Subcutaneous abdominal adipose tissue (tissue), 5 donors: ENCODE results near the gene LUC7L2.
"Not testable (repeated sequence)": the region's sequence is repeated elsewhere in the genome, so short reads cannot be mapped to it uniquely, and the experiment has no call there.

Experiments
- H3K27ac ChIP-seq: one replicate; pipeline ENCODE4 v1.7.0; 2013; ENCODE audit warnings: low read depth, mild to moderate bottlenecking, inconsistent platforms, low read length, moderate library complexity
- H3K27me3 ChIP-seq, 5 donors: one replicate each; pipeline ENCODE4 v1.7.0; 2013; ENCODE audit warnings: low read length in 5 of 5, inconsistent platforms in 1 of 5; ENCODE audit not compliant: control insufficient read depth in 5 of 5, insufficient read depth in 4 of 5
- H3K36me3 ChIP-seq, 5 donors: one replicate each; pipeline ENCODE4 v1.7.0; 2013; ENCODE audit warnings: low read length in 5 of 5; ENCODE audit not compliant: control insufficient read depth in 5 of 5, insufficient read depth in 5 of 5
- H3K4me1 ChIP-seq, 5 donors: one replicate each; pipeline ENCODE4 v1.7.0; 2013; ENCODE audit warnings: low read length in 5 of 5, mild to moderate bottlenecking in 3 of 5, moderate library complexity in 1 of 5; ENCODE audit not compliant: control insufficient read depth in 5 of 5, insufficient read depth in 5 of 5
- H3K4me3 ChIP-seq, 5 donors: one replicate each; pipeline ENCODE4 v1.7.0; 2013; ENCODE audit warnings: low read length in 5 of 5, low read depth in 1 of 5
- H3K9ac ChIP-seq, 5 donors: one replicate each; pipeline ENCODE4 v1.7.0; 2013; ENCODE audit warnings: low read length in 5 of 5, mild to moderate bottlenecking in 4 of 5, moderate library complexity in 3 of 5
- H3K9me3 ChIP-seq, 5 donors: one replicate each; pipeline ENCODE4 v1.7.0; 2013; ENCODE audit warnings: low read length in 5 of 5; ENCODE audit not compliant: control insufficient read depth in 5 of 5
- donor health status: healthy.
- donor health status: healthy.
- donor health status: healthy.
- donor health status: healthy.
- donor health status: healthy.

Gene LUC7L2

DNA sequence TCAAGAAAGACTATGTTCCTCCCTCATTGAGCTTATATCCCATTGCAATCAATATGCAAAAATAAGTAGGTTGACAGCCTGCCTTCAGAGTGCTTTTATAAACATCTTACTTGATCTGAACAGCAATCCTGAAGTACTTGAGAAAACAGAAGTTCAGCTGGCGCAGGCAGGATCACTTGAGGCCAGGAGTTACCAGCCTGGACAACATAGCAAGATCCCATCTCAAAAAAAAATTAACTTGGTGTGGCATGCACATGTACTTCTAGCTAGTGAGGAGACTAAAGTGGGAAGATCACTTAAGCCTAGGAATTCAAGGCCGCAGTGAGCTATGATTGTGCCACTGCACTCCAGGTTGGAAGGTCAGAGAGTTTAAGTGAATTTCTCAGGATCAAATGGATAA lies 30.1 kb downstream of the LUC7L2 start:
- no peak overlapping the region for H3K27ac ChIP-seq
- H3K9ac ChIP-seq, result no peak overlapping the region
- no peak overlapping the region for H3K4me3 ChIP-seq
- no peaks in the 10 kb centered on the region for H3K9me3 ChIP-seq
- no peaks in the 10 kb centered on the region for H3K27me3 ChIP-seq
- H3K36me3 ChIP-seq, result peaks cover 16 to 35% (median 22%) of the 10 kb centered on the region in 5 donors
- H3K4me1 ChIP-seq, result peaks cover 0 to 5% (median 0%) of the 10 kb centered on the region in 5 donors

- H3K4me3 ChIP-seq, result no peak overlapping the region
- peaks cover 0 to 5% (median 0%) of the 10 kb centered on the region in 5 donors for H3K4me1 ChIP-seq
- no peak overlapping the region for H3K9ac ChIP-seq
- no peaks in the 10 kb centered on the region for H3K27me3 ChIP-seq
- peaks cover 9 to 41% (median 15%) of the 10 kb centered on the region in 5 donors for H3K36me3 ChIP-seq
- H3K27ac ChIP-seq, result no peak overlapping the region
- no peaks in the 10 kb centered on the region for H3K9me3 ChIP-seq
Observed at GRCh38 chr7:139393621-139394211, 34.0 kb downstream of the LUC7L2 start.

- H3K27me3 ChIP-seq, result no peaks in the 10 kb centered on the region
- no peak overlapping the region for H3K9ac ChIP-seq
- no peak overlapping the region for H3K4me3 ChIP-seq
Observed at GRCh38 chr7:139394540-139394939, 34.8 kb downstream of the LUC7L2 start.

GRCh38 chr7:139396323-139396951 lies 36.7 kb downstream of the LUC7L2 start:
- H3K36me3 ChIP-seq, result peaks cover 4 to 28% (median 16%) of the 10 kb centered on the region in 5 donors
- no peak overlapping the region for H3K27ac ChIP-seq
- no peaks in the 10 kb centered on the region for H3K27me3 ChIP-seq
- H3K4me1 ChIP-seq, result peaks cover 0 to 5% (median 0%) of the 10 kb centered on the region in 5 donors
- no peak overlapping the region for H3K9ac ChIP-seq
- H3K9me3 ChIP-seq, result no peaks in the 10 kb centered on the region
- no peak overlapping the region for H3K4me3 ChIP-seq

More at GRCh38 chr7:139394540-139394939, 34.8 kb downstream of the LUC7L2 start:
- Histone ChIP-seq H3K27ac (no peak overlapping the region), H3K9me3 (no peaks in the 10 kb centered on the region), H3K4me1 (peaks cover 0 to 5% (median 0%) of the 10 kb centered on the region in 5 donors), H3K36me3 (peaks cover 12 to 36% (median 21%) of the 10 kb centered on the region in 5 donors)

DNA sequence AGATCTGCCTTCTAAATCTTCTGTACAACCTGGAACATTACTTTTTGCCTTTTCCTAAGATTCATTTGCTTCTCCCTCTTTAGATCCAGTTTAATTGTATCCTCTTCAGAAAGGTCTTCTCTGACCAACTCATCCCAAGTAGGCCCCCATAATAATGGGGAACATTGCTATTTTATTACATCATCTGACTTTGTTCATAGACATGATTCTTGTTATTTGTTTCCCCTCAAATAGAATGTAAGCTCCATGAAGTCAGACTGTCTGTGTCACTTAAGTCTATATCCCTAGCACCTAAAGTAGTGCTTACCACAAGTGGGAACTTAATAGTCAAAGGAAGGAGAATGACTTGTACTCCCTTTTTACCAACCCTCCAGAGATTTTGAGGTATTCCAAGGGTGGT lies 37.5 kb downstream of the LUC7L2 start:
- H3K4me1 ChIP-seq, result peaks cover 0 to 5% (median under 1%) of the 10 kb centered on the region in 5 donors
- H3K9ac ChIP-seq, result no peak overlapping the region
- no peak overlapping the region for H3K27ac ChIP-seq
- H3K36me3 ChIP-seq, result peaks cover 7 to 31% (median 23%) of the 10 kb centered on the region in 5 donors
- H3K4me3 ChIP-seq, result no peak overlapping the region
- H3K27me3 ChIP-seq, result no peaks in the 10 kb centered on the region
- H3K9me3 ChIP-seq, result no peaks in the 10 kb centered on the region

DNA sequence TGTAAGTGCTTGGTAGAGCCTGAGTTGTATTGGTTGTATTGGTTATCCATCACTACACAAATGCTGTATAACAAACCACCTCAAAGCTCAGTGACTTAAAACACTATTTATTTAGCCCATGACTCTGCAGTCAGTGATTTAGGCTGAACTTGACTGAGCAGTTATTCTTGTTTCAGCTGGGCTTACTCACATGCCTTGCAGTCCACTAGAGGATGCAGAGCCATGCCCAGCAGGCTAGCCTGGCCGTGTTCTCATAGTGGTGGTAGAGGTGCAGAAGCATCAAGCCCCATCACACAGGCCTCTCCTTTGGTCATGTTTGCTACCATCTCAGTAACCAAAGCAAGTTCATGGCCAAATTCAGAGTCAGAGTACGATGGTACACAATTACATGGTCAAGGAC lies 43.9 kb downstream of the LUC7L2 start:
- Histone ChIP-seq H3K27me3 (no peaks in the 10 kb centered on the region), H3K9me3 (no peaks in the 10 kb centered on the region), H3K9ac (no peak overlapping the region), H3K27ac (no peak overlapping the region), H3K4me1 (peaks cover 0 to 2% (median 0%) of the 10 kb centered on the region in 5 donors), H3K36me3 (peaks cover 46 to 79% (median 59%) of the 10 kb centered on the region in 5 donors), H3K4me3 (no peak overlapping the region)

GRCh38 chr7:139407555-139407954 lies 47.9 kb downstream of the LUC7L2 start:
- H3K27me3 ChIP-seq, result no peaks in the 10 kb centered on the region
- peaks cover 52 to 81% (median 68%) of the 10 kb centered on the region in 5 donors for H3K36me3 ChIP-seq
- no peak overlapping the region for H3K4me3 ChIP-seq
- no peaks in the 10 kb centered on the region for H3K4me1 ChIP-seq
- H3K9ac ChIP-seq, result no peak overlapping the region
- H3K27ac ChIP-seq, result no peak overlapping the region
- H3K9me3 ChIP-seq, result no peaks in the 10 kb centered on the region

DNA sequence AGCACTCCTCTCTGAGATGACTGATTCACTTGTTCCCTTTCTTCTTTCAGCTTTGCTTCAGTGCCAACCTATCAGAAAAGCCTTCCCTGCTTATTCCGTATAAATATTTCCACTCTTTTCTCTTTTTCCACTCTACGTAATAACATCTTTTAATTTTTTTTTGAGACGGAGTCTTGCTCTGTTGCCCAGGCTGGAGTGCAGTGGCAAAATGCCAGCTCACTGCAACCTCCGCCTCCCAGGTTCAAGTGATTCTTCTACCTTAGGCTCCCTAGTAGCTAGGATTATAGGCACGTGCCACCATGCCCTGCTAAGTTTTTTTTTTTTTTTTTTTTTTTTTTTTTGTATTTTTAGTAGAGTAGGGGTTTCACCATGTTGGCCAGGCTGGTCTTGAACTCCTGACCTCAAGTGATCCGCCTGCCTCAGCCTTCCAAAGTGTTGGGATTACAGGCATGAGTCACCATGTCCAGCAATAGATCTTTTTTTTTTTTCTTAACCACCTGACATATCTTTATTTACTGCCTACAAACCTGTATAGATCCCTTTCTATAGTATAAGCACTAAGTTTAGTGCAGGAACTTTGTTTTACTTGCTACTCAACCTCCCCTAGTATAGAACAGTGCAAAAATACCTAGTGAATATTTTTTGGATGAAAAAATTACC lies 55.2 kb downstream of the LUC7L2 start:
- peaks cover 52 to 81% (median 73%) of the 10 kb centered on the region in 5 donors for H3K36me3 ChIP-seq
- not testable (repeated sequence) for H3K4me1 ChIP-seq

DNA sequence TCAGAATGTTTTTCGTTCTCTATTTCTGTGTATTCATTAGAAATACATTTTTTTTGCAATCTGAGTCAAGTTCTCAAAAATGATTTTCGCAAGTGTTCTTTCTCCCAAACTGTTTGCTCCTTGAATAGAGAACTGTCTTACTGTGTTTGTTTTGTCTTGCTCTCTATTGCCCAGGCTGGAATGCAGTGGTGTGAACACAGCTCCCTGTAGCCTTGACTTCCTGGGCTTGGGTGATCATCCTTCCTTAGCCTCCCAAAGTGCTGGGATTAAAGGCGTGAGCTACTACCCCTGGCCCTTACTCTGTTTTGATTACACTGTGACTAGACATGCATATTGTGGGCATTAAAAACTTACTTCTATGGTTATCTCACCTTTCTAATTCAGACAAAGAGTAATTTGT lies 56.7 kb downstream of the LUC7L2 start:
- Histone ChIP-seq H3K9ac (no peak overlapping the region), H3K27ac (no peak overlapping the region), H3K4me3 (no peak overlapping the region), H3K9me3 (no peaks in the 10 kb centered on the region), H3K4me1 (no peaks in the 10 kb centered on the region), H3K36me3 (peaks cover 40 to 80% (median 71%) of the 10 kb centered on the region in 5 donors), H3K27me3 (no peaks in the 10 kb centered on the region)

More for the DNA sequence above, 55.2 kb downstream of the LUC7L2 start:
- not testable (repeated sequence) for H3K9ac ChIP-seq, H3K27me3 ChIP-seq, H3K4me3 ChIP-seq, H3K27ac ChIP-seq, H3K9me3 ChIP-seq

- no peak overlapping the region for H3K4me3 ChIP-seq
- no peaks in the 10 kb centered on the region for H3K27me3 ChIP-seq
- H3K9ac ChIP-seq, result no peak overlapping the region
- peaks cover 42 to 83% (median 71%) of the 10 kb centered on the region in 5 donors for H3K36me3 ChIP-seq
- no peak overlapping the region for H3K27ac ChIP-seq
- no peaks in the 10 kb centered on the region for H3K9me3 ChIP-seq
- H3K4me1 ChIP-seq, result no peaks in the 10 kb centered on the region
Observed at GRCh38 chr7:139417478-139417877, 57.8 kb downstream of the LUC7L2 start.
